ENCODE measurements around the gene GSG1. TPM values are rescaled to one million over a fixed set of nuclear protein-coding genes. Genes with fewer than 3 reads are reported as not detected.

GSG1 gene
- total RNA-seq, 3 donors from 2014 or later (not counting 1 experiment from before 2014, with no cell fraction given), result not detected

DNA sequence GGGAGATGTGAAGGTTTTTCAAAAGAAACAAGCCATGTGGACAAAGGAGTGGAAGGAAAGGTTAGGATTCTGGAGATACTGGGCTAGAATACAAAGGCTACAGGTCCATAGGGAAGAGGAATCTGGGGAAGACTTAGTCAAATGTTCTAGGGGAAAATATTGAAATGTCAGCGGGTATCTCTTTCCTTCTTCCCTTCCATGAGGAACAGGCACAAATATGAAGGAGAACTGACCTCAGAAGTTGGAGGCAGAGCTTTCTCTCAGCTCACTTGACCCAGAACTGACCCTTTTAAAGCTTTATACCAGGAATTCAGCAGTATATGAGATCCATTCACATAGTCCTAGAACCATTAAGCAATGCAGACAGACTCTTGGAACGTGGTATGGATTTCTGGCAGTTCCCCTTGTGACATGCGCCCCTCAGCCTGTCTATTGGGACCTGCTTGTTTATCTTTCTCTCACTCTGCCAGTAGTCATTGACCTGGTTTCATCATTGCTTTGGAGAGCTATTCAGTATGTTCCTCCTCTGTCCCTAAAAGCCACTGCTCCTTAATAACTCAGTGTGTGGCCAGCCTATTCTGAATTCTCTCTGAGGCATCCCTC is 43.0 kb upstream of the GSG1 start:
- TF ChIP-seq, protein P1, sequence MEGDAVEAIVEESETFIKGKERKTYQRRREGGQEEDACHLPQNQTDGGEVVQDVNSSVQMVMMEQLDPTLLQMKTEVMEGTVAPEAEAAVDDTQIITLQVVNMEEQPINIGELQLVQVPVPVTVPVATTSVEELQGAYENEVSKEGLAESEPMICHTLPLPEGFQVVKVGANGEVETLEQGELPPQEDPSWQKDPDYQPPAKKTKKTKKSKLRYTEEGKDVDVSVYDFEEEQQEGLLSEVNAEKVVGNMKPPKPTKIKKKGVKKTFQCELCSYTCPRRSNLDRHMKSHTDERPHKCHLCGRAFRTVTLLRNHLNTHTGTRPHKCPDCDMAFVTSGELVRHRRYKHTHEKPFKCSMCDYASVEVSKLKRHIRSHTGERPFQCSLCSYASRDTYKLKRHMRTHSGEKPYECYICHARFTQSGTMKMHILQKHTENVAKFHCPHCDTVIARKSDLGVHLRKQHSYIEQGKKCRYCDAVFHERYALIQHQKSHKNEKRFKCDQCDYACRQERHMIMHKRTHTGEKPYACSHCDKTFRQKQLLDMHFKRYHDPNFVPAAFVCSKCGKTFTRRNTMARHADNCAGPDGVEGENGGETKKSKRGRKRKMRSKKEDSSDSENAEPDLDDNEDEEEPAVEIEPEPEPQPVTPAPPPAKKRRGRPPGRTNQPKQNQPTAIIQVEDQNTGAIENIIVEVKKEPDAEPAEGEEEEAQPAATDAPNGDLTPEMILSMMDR (IDR thresholded peaks at IDR 0.05), result no peak
- no peak for DNase-seq
- intact Hi-C loops (cut with micrococcal nuclease), result no loop called here
- no peak overlapping the region for H3K4me3 Mint-ChIP-seq
- H3K9me3 ChIP-seq (ENCODE audit: control insufficient read depth, insufficient read depth, low read length), result no peaks in the 10 kb centered on the region
- H3K4me3 ChIP-seq (ENCODE audit: low read length), result no peak overlapping the region
- H3K36me3 ChIP-seq (ENCODE audit: control insufficient read depth, insufficient read depth, low read length), result no peaks in the 10 kb centered on the region
- peaks cover 4% of the 10 kb centered on the region for H3K4me1 ChIP-seq (ENCODE audit: control insufficient read depth, insufficient read depth, low read length)
- peaks cover 10% of the 10 kb centered on the region in 2 donors for H3K4me1 Mint-ChIP-seq
- WGBS (ENCODE audit: insufficient coverage), result 97% methylated on average over 3 of the region's 3 CpGs
- H3K36me3 Mint-ChIP-seq, result no peaks in the 10 kb centered on the region
- H3K27me3 Mint-ChIP-seq (ENCODE audit: low read depth in 2 of 2), result peaks cover 10 to 29% of the 10 kb centered on the region in 2 donors
- H3K27me3 ChIP-seq (ENCODE audit: control insufficient read depth, insufficient read depth, low read length), result no peaks in the 10 kb centered on the region
- no peak overlapping the region for H3K27ac Mint-ChIP-seq
- no peak overlapping the region for H3K27ac ChIP-seq (ENCODE audit: low read length)
- H3K9me3 Mint-ChIP-seq, result no peaks in the 10 kb centered on the region
- ATAC-seq, result no peak

DNA sequence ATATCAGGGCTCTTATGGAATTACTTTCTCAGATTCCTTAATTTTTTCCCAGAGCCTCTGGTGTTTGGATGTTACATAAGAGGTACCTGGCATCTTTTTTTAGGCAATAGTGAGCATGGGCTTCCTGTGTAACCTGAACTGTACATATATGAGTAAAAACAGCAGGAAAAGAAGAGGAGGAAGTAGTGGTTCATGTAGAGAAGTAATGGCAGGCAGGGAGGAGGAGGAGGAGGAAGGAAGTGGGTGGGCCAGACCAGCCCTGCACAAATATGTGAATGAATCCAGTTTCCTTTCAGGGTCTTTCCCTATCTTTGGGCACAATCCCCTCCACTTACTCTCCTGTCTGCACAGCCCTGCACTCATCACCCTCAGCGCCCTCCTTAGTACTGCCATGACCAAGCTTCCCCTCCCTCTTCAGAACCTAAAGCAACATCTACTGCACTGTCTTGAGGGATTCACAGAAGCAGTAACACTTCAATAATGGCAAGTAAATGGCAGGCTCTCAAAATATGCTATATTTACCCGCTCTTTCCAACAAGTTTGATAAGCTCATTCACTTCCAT is 40.9 kb upstream of the GSG1 start:
- intact Hi-C loops (cut with micrococcal nuclease), result no loop called here
- H3K9me3 ChIP-seq (ENCODE audit: control insufficient read depth, insufficient read depth, low read length), result no peaks in the 10 kb centered on the region
- no peaks in the 10 kb centered on the region for H3K9me3 Mint-ChIP-seq
- H3K4me3 Mint-ChIP-seq, result no peak overlapping the region
- H3K27ac Mint-ChIP-seq, result no peak overlapping the region
- H3K27me3 Mint-ChIP-seq (ENCODE audit: low read depth in 2 of 2), result peaks cover 8 to 15% of the 10 kb centered on the region in 2 donors
- no peaks in the 10 kb centered on the region for H3K27me3 ChIP-seq (ENCODE audit: control insufficient read depth, insufficient read depth, low read length)
- H3K36me3 Mint-ChIP-seq, result no peaks in the 10 kb centered on the region
- H3K4me3 ChIP-seq (ENCODE audit: low read length), result no peak overlapping the region
- no peak overlapping the region for H3K27ac ChIP-seq (ENCODE audit: low read length)
- 70% methylated on average over 2 of the region's 2 CpGs for WGBS (ENCODE audit: insufficient coverage)
- peaks cover 4% of the 10 kb centered on the region for H3K4me1 ChIP-seq (ENCODE audit: control insufficient read depth, insufficient read depth, low read length)
- ATAC-seq (no peak), DNase-seq (no peak)
- H3K36me3 ChIP-seq (ENCODE audit: control insufficient read depth, insufficient read depth, low read length), result no peaks in the 10 kb centered on the region
- H3K4me1 Mint-ChIP-seq, result peaks cover 10% of the 10 kb centered on the region in 2 donors
- TF ChIP-seq, protein P1 (IDR thresholded peaks at IDR 0.05), result no peak

DNA sequence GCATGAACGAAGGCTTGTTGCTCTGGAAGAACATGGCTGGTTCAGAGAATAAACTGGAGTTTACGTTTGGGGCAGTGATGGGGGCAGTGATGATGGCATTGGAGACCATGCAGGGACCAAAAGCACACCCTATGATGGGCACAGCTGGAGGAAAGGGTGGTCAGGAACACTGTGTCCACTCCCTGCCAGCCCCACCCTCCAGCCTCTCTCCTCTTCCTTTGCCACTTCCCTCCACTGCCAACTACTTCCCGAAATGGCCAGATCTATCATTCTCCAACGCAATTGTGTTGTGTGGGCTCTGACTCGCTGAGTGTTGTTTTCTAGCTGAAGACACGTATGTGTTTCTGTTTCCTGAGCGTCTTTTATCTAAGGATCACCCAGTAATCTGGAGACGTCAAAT is 39.3 kb upstream of the GSG1 start:
- Mint-ChIP-seq H3K9me3 (no peaks in the 10 kb centered on the region), H3K4me3 (no peak overlapping the region), H3K27ac (no peak overlapping the region), H3K27me3 (ENCODE audit: low read depth in 2 of 2) (peaks cover 5% of the 10 kb centered on the region in 2 donors), H3K36me3 (no peaks in the 10 kb centered on the region), H3K4me1 (peaks cover 10% of the 10 kb centered on the region in 2 donors)
- no peaks in the 10 kb centered on the region for H3K36me3 ChIP-seq (ENCODE audit: control insufficient read depth, insufficient read depth, low read length)
- peaks cover 4% of the 10 kb centered on the region for H3K4me1 ChIP-seq (ENCODE audit: control insufficient read depth, insufficient read depth, low read length)
- no peak overlapping the region for H3K27ac ChIP-seq (ENCODE audit: low read length)
- no peak overlapping the region for H3K4me3 ChIP-seq (ENCODE audit: low read length)
- ATAC-seq (no peak), DNase-seq (no peak)
- TF ChIP-seq, protein P1 (IDR thresholded peaks at IDR 0.05), result no peak
- intact Hi-C loops (cut with micrococcal nuclease), result no loop called here
- H3K9me3 ChIP-seq (ENCODE audit: control insufficient read depth, insufficient read depth, low read length), result no peaks in the 10 kb centered on the region
- 84% methylated on average over 8 of the region's 8 CpGs for WGBS (ENCODE audit: insufficient coverage)
- H3K27me3 ChIP-seq (ENCODE audit: control insufficient read depth, insufficient read depth, low read length), result no peaks in the 10 kb centered on the region

DNA sequence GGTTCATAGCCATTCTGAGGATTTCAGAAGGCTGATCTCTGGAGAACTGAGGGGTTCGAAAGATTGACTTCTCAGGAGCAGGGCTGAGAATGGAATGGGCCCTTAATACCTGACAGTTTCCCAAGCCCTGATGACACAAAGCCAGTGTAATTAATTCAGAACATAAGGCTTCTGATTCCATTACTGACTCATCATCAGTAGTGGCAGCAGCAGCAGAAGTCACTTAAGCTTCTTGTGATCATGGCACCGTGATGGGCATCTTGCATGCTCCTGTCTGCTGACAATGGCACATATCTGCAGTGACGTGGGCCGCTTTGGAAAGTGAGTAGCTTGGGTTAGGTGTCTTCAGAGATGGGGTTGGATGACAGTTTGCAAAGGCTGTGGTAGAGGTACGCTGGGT is 38.2 kb upstream of the GSG1 start:
- ATAC-seq (no peak), DNase-seq (no peak)
- Mint-ChIP-seq H3K4me3 (no peak overlapping the region), H3K9me3 (no peaks in the 10 kb centered on the region), H3K27me3 (ENCODE audit: low read depth in 2 of 2) (peaks cover 0 to 4% of the 10 kb centered on the region in 2 donors), H3K4me1 (peaks cover 10% of the 10 kb centered on the region in 2 donors), H3K36me3 (no peaks in the 10 kb centered on the region), H3K27ac (no peak overlapping the region)
- intact Hi-C loops (cut with micrococcal nuclease), result no loop called here
- Histone ChIP-seq H3K4me3 (ENCODE audit: low read length) (no peak overlapping the region), H3K36me3 (ENCODE audit: control insufficient read depth, insufficient read depth, low read length) (no peaks in the 10 kb centered on the region), H3K27me3 (ENCODE audit: control insufficient read depth, insufficient read depth, low read length) (no peaks in the 10 kb centered on the region), H3K4me1 (ENCODE audit: control insufficient read depth, insufficient read depth, low read length) (peaks cover 4% of the 10 kb centered on the region), H3K27ac (ENCODE audit: low read length) (no peak overlapping the region), H3K9me3 (ENCODE audit: control insufficient read depth, insufficient read depth, low read length) (no peaks in the 10 kb centered on the region)
- WGBS (ENCODE audit: insufficient coverage), result 81% methylated on average over 5 of the region's 5 CpGs
- TF ChIP-seq, protein P1 (IDR thresholded peaks at IDR 0.05), result no peak
